ENCODE measurements around the gene DMAC1.

- TF ChIP-seq CTCF (conservative IDR thresholded peaks at IDR 0.05; ENCODE audit: low read depth, low read length) (no peak), EZH2 (IDR thresholded peaks at IDR 0.05; ENCODE audit: borderline replicate concordance, low read depth, low read length, poor library complexity, severe bottlenecking) (no peak)
Observed at GRCh38 chr9:7827056-7827455, 27.5 kb upstream of the DMAC1 start.

Measured in A673 (cell line).